Spleen (tissue), 7 donors: Measurements from ENCODE around the gene RBMS1.

Source experiments
- CTCF ChIP-seq, 11 experiments: fragments of 200-600 bp in 7 of 11; fragments of 450-650 bp in 4 of 11; sonication (generic) in 4 of 11; IDR thresholded peaks in 8 of 11; conservative IDR thresholded peaks in 3 of 11; 1 replicate in 7 of 11; 2 replicates in 4 of 11; pipeline versions ENCODE4 v1.4.0 to v1.8.0; 2016 to 2021; ENCODE audit warnings: antibody characterized with exemption in 11 of 11, inconsistent platforms in 4 of 11, mild to moderate bottlenecking in 1 of 11
- POLR2A ChIP-seq, 3 donors: fragments of 450-650 bp; IDR thresholded peaks; one replicate each; pipeline ENCODE4 v1.5.1; 2017; ENCODE audit warnings: antibody characterized with exemption in 3 of 3, mild to moderate bottlenecking in 1 of 3
- POLR2AphosphoS5 ChIP-seq, 3 donors: sonication (generic); formaldehyde crosslinking; IDR thresholded peaks; one replicate each; pipeline ENCODE4 v1.5.1; 2017; ENCODE audit warnings: antibody characterized with exemption in 3 of 3
- donor health status: DM: no; HTN: no; CAD: no; lungs with moderate emphysema.
- donor health status: DM: no; HTN: no; CAD: no.
- donor health status: DM: no; HTN: no; CAD: no.

DNA sequence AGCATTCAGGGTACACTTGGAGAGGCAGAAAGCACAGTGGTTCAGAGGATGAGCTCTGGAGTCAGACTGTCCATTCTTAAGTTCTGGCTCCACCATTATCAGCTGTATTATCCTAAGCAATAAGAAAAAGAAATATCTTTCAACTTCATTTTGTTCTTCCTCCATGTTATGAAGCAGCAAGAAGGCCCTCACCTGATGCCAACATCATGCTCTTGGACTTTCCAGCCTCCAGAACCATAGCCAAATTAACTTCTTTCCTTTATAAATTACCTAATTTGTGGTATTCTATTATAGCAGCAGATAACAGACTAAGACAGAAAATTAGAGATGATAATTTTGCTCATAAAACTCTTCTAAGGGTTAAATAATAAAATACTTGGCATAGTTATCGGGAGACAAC is 137.1 kb downstream of the RBMS1 start:
- no peak for TF ChIP-seq POLR2AphosphoS5 (IDR thresholded peaks at IDR 0.05)
- TF ChIP-seq POLR2A (IDR thresholded peaks at IDR 0.05): no peak
- no peak for TF ChIP-seq CTCF (IDR thresholded peaks at IDR 0.05 in 8 of 11, conservative IDR thresholded peaks at IDR 0.05 in 3 of 11)
